IPS-NIHi7 (cell line): ENCODE data around the gene MYO15B.
A peak's percentile ranks its signal among the peaks of the same experiment; 100 is the strongest.

Experiments used
- DNase-seq: peaks from one replicate; pipeline ENCODE4 v3.0.0; 2012; ENCODE audit warnings: mixed read lengths; ENCODE audit errors: extremely low spot score

The MYO15B gene

GRCh38 chr17:75602644-75603043, 15.0 kb downstream of the MYO15B start:
- DNase-seq, result no peak

GRCh38 chr17:75603123-75603522, 15.5 kb downstream of the MYO15B start:
- no peak for DNase-seq

DNA sequence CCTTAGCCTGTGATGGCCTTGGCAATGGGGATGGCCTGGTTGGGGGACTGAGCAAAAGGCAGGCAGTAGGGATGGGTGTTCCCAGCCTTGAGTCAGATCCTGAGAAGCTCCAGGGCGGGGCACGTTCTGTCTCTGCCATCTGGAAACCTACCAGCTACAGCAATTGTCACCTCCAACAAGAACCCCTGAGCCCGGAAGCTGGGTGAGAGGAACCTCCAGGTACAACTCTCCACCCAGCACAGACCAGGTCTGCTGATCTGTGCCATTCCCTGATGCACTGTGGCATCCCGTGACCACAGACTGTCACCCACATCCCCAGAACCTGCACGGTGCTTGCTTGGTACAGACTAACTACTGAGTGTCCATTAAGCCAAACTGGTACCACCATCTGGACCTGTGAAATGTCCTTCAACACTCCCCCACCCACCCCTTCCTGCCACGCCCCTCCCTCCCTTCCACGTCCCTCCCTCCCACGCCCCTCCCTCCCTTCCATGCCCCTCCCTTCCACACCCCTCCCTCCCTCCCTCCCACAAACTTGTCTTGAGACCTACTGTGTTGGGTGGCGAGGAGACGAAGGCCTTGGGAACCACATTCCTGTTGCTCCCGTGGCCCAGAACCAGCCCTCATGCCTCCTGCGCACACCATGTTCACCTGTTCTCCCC, 16.6 kb downstream of the MYO15B start:
- no peak for DNase-seq

DNA sequence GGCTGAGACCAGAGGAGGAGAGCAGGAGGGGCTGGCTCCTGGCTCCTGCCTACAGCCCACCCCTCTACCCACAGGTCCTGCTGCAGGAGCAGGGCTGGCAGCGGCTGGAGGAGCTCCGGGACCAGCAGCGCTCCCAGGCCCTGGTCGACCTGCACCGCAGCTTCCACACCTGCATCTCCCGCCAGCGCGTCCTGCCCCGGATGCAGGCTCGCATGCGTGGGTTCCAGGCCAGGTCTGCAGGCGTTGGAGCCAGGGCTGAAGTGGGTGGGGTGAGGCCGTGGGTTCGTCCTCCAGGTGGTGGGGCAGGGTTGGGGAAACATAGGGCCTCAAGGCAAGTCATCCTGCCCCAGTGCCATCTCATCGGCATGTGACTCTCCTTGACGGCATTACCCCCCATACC, 18.2 kb downstream of the MYO15B start:
- no peak for DNase-seq

DNA sequence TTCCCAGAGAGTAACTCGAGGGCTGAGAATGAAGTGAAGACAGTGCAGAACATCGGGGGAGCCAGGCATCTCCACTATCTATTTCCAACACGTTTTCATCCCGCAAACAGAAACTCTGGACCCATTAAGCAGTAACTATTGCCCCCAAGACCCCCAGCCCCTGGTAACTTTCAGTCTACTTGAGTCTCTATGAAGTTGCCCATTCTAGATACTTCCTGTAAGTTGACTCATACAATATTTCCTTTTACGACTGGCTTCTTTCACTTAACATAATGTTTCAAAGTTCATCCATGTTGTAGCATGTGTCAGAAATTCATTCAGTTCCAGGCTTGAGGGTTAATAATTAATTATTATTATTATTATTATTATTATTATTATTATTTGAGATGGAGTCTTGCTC, 19.5 kb downstream of the MYO15B start:
- DNase-seq, result no peak

GRCh38 chr17:75610103-75610984, 22.7 kb downstream of the MYO15B start:
- no peak for DNase-seq

DNA sequence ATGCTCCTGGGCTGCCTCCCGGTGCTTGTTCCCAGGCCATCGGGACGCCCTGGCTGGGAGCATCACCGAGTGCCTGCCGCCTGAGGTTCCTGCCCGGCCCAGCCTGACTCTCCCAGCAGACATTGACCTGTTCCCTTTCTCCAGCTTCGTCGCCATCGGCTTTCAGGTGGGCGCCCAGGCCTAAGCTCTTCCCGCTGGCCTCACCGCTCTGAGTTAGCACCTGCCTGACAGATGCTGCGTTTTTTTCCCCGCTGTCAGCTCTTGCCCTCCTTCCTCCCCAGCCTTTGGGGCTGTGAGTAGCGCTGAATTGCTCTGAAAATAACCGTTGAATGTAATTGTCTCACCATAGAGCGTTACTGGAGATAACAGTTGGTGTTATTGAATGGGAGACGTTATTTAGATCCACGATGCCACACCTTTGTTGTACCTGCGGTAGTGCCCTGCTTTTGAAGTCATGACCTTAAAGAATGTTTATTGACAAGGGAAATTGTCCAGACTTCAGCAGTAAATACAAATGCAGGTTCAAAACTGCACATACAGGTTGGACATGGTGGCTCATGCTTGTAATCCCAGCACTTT, 24.3 kb downstream of the MYO15B start:
- no peak for DNase-seq

DNA sequence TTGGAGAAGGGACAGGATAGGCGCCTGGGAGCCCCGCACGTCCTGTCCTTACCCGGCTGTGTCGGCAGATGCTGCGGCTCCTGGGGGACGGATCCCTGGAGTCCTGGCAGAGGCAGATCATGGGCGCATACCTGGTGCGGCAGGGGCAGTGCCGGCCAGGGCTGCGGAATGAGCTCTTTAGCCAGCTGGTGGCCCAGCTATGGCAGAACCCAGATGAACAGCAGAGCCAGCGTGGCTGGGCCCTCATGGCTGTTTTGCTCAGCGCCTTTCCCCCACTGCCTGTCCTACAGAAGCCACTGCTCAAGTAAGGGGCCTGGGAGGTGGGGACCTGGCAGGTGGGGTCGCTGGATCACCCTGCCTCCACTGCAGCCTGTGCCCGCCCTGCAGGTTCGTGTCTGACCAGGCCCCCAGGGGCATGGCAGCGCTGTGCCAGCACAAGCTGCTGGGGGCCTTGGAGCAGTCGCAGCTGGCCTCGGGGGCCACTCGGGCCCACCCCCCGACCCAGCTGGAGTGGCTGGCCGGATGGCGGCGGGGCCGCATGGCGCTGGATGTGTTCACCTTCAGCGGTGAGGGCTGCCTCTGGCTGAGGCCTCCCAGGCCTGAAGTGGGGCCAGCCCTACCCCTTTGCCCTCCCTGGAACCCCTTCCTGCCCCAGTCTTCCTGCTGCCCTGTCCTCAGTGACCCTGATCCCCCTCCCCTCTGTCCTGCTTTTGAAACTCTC, 25.5 kb downstream of the MYO15B start:
- no peak for DNase-seq

- peak; percentile 79 for DNase-seq
Measured at GRCh38 chr17:75614006-75614405, 26.4 kb downstream of the MYO15B start.

DNA sequence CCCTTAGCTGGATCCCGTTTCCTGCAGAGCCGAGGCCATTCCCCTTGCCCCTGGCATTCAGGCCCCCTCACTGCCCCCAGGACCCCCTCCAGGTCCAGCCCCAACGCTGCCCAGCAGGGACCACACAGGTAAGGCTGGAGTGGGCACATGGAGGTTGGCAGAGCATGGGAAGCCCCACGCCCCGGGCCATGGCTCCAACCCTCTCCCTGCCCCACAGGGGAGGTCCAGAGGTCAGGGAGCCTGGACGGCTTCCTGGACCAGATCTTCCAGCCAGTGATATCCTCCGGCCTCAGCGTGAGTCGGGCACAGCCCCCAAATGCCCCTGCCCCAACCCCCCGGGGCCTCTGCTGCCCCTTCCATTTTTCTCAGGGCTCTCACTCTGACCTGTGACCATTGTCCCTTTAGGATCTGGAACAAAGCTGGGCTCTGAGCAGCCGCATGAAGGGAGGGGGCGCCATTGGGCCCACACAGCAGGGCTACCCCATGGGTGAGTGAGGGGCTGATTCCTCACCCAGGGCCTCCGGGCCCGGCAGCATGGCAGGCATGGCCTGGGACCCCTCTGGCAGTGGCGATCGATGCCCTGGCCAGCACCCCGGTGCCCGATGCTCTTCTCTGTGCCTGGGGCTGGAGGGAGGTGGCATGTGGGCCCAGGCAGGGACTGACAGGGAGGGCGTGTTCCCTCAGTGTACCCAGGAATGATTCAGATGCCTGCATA, 27.1 kb downstream of the MYO15B start:
- DNase-seq, result no peak

DNA sequence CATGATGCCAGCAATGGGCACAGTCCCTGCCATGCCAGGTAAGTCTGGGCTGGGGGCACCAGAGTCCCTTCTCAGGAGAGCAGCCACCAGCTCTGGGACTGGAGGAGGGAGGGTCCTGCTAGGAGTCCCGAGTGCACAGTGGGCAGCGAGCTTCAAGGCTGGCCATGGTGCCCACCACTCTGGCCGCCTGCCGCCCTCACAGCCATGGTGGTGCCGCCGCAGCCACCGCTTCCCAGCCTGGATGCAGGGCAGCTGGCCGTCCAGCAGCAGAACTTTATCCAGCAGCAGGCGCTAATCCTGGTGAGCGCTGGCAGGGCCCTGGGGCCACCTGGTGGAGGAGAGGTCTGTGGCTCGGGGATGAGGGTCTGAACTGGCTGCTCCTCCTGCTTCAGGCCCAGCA, 27.7 kb downstream of the MYO15B start:
- DNase-seq, result no peak

GRCh38 chr17:75616521-75617122, 29.0 kb downstream of the MYO15B start:
- no peak for DNase-seq

DNA sequence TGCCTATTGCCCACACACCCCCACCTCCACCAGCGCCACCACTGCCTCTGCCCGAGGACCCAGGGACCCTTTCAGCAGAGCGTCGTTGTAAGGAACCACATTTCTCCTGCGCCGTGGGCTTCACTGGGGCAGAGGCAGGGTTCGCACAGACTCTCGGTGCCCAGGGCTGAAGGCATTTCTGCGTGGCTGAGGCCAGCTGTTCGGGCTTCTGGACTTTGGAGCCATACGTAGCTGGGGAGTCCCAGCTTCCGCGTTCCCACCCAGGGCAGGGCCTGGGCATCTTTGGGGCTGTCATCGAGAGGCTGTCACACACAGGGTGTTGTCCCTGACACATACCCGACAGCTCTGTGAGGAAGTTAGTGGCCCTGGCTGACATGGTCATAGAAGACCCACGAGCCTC, 29.6 kb downstream of the MYO15B start:
- no peak for DNase-seq

DNA sequence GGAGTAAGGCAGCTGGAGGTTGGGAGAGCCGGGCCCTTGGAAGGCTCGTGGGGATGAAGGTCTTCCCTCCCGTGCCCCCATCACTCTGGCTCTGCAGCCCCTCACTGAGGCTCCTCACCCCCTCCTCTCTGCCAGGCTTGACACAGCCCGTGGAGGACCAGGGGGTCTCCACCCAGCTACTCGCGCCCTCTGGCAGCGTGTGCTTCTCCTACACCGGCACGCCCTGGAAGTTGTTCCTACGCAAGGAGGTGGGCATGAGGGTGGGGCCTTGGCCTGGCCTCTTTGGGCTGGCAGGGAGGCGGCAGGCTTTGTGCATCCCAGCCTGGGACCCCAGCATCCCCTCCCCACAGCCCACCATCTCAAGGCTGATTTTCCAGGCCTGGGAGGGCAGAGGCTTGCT, 30.1 kb downstream of the MYO15B start:
- no peak for DNase-seq

GRCh38 chr17:75619506-75620431, 32.2 kb downstream of the MYO15B start:
- DNase-seq, result peak; percentile 86

DNA sequence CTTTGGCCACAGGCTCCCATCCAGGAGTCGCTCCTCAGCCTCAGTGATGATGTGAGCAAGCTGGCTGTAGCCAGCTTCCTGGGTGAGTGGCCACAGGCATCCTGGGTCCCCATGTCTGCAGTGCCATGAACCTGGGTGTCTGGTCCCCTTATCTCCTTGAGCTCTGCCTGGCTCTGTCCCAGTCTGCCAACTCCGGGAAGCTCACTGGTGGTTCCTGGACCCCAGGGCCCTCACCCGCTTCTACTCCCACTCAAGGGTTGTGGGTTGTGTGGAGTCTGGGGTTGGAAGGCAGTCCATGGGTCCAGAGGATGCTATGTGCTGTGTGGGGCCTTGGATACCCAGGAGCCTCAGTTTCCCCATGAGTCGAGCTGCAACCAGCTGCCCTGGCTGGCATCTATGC, 33.9 kb downstream of the MYO15B start:
- no peak for DNase-seq

- DNase-seq, result no peak
Measured at GRCh38 chr17:75622076-75622475, 34.5 kb downstream of the MYO15B start.

- no peak for DNase-seq
Measured at GRCh38 chr17:75622771-75623273, 35.2 kb downstream of the MYO15B start.

DNA sequence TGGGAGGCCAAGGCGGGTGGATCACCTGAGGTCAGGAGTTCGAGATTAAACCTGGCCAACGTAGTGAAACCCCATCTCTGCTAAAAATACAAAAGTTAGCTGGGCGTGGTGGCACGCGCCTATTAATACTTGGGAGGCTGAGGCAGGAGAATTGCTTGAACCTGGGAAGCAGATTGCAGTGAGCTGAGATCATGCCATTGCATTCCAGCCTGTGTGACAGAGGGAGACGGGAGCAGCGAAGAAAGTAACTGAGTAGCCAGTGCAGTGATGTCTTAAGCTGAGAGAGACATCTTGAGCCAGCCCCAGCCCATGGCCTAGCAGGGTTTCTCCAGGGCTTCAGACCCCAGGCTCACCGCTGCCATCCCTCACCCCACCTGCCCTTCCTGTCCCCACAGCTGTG, 35.8 kb downstream of the MYO15B start:
- no peak for DNase-seq

GRCh38 chr17:75624021-75624420, 36.4 kb downstream of the MYO15B start:
- no peak for DNase-seq
